Fibroblast of lung (primary cell): Measurements from ENCODE around the gene UMAD1.

Experiments
- CTCF ChIP-seq, 2 donors: IDR thresholded peaks in 1 of 2; conservative IDR thresholded peaks in 1 of 2; 1 replicate in 1 of 2; 2 replicates in 1 of 2; pipeline ENCODE4 v1.5.1; 2011 to 2012; ENCODE audit warnings: low read length in 2 of 2, control low read depth in 1 of 2, inconsistent platforms in 1 of 2, low read depth in 1 of 2, mild to moderate bottlenecking in 1 of 2
- EZH2 ChIP-seq: IDR thresholded peaks from 2 replicates; pipeline ENCODE4 v1.5.1; 2012; ENCODE audit warnings: low read length, control low read depth, mild to moderate bottlenecking; ENCODE audit errors: missing control alignments

DNA sequence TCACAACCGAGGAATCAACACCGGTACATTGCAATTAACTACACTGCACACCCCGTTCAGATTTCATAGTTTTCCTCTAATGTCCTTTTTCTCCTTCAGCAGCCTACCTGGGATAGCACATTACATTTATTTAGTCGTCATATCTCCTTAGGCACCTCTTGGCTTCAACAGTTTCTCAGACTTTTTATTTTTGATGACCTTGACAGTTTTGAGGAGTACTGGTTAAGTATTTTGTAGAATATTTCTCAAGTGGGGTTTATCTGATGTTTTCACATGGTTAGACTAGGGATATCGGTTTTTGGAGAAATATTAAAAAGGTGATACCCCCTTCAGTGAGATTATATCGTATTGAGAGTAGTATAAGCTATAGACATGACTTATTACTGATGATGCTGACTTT is 241.0 kb downstream of the UMAD1 start:
- TF ChIP-seq CTCF (conservative IDR thresholded peaks at IDR 0.05 in 1 of 2, IDR thresholded peaks at IDR 0.05 in 1 of 2; ENCODE audit: low read depth in 1 of 2, low read length in 2 of 2), result no peak
- no peak for TF ChIP-seq EZH2
